Renal cortex interstitium (tissue), 11 donors: Measurements from ENCODE around the gene ZNF407. TPM values are rescaled to one million over a fixed set of nuclear protein-coding genes. Genes with fewer than 3 reads are reported as not detected.
A peak's percentile ranks its signal among the peaks of the same experiment; 100 is the strongest.
"Not testable (repeated sequence)": the region's sequence is repeated elsewhere in the genome, so short reads cannot be mapped to it uniquely, and the experiment has no call there.

ENCODE experiments used
- DNase-seq, 11 donors: peaks; one replicate each; pipeline ENCODE4 v3.0.0-alpha.2; 2013; ENCODE audit warnings: low read depth in 9 of 11, low spot score in 4 of 11; ENCODE audit errors: extremely low read depth in 1 of 11
- polyA plus RNA-seq, 3 donors: library from polyadenylated mRNA; unstranded; fragments of 120-200 nt; gene quantifications; one replicate each; pipeline ENCODE4 v1.2.1, GENCODE V29; 2013; ENCODE audit not compliant: insufficient read length in 3 of 3

The ZNF407 gene
- polyA plus RNA-seq, 3 donors: 10.0 to 10.1 (median 10.1) TPM

- no peak for DNase-seq
Observed at GRCh38 chr18:74961596-74961995, 363.9 kb downstream of the ZNF407 start.

DNA sequence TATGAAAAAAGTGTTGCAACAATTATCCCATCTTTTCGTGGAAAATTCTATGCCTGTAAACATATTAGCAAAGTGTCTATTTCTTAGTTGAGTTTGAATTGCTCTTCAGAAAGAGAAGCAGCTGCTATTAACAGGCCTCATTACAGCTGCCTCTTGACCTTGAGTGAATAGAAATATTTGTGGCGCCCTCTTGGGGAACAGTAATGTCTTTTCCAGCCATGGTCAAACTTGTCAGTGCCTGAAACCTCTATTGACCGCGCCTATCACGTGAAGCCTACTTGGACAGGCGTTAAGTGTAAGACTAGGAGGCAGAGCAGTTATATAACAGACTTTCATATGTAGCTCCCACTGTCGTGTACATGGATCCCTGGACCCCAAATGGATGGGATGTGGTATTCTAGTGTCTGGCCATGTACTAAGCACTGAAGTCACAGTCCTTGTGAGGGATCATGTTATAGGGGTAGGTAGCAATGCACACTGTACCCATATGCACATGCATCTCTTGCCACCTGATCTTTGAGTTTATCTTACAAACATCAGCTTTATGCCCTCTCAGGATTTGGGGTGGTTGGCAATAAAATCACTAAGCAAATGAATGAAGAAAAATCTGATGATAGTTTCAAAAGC is 366.3 kb downstream of the ZNF407 start:
- DNase-seq: peak in 4 of 11 donors; percentile 3 to 20 (median 7)

- no peak for DNase-seq
Observed at GRCh38 chr18:74965682-74966081, 368.0 kb downstream of the ZNF407 start.

DNA sequence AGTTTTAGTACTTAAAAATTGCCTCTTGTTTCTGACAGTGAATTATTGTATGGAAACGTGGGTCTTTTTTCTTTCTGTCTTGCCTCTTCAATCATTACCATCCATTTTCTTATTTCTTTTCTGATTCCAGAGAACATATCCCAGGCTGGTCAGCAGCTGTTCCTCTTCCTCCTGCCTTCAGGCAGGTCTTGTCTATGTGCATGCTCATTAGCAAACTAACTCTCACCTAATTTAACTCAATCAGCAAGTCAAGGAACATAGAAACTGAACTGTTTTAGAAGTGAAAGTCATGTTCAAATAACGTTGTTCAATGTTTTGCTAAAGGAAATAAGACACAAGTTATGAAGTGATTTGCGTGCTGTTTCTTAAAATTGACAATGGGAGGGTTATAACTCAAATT is 369.8 kb downstream of the ZNF407 start:
- DNase-seq: no peak

- no peak for DNase-seq
Observed at GRCh38 chr18:74967979-74968378, 370.3 kb downstream of the ZNF407 start.

DNA sequence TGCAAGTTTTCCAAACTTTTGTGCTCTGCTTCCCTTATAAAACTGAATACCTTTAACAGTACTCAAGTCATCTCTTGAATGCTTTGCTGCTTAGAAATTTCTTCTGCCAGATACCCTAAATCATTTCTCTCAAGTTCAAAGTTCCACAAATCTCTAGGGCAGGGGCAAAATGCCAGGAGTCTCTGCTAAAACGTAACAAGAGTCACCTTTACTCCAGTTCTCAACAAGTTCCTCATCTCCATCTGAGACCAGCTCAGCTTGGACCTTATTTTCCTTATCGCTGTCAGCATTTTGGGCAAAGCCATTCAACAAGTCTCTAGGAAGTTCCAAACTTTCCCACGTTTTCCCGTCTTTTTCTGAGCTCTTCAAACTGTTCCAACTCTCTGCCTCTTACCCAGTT is 373.7 kb downstream of the ZNF407 start:
- DNase-seq: not testable (repeated sequence)

- not testable (repeated sequence) for DNase-seq
Observed at GRCh38 chr18:74971776-74972175, 374.1 kb downstream of the ZNF407 start.

DNA sequence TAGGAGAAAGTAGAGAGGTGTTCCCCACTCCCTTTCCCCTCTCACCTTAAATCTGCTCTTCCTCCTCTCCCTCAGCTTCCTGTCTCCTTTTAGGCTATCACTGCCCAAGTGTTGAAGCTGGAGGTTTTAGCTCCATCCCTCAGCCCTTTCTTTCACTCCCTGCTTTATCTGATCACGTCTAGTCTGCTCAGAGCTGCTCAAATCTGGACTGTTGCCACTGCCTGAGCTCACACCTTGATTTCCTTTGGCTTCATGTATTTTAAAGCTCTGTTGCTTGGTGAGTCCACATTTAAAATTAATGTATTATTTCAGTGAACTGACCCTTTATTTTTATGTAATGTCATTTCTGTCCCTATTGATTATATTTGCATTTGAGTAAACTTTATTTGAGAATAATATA is 374.7 kb downstream of the ZNF407 start:
- no peak for DNase-seq

GRCh38 chr18:74975001-74975400 is 377.3 kb downstream of the ZNF407 start:
- no peak for DNase-seq

- DNase-seq: no peak
Observed at GRCh38 chr18:74976331-74976909, 378.8 kb downstream of the ZNF407 start.

DNA sequence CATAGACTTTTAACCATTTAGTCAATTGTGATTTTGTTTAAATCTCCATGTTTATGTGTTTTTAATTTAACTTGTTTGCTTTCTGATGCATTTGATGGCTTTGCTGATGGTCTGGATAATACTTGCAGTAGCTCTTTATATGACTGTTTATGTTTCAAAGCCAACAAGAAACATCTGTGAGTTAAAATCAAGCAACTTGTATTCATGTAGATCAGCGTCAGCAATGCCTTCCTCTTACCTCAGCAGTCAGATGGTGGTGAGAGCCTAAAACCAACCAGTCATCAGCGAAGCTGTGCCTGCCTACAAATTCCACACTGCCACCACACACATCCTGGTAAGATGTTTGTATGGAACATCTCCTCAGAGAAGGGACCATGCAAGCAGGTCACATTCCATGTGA is 379.4 kb downstream of the ZNF407 start:
- no peak for DNase-seq

GRCh38 chr18:74980669-74981068 is 383.0 kb downstream of the ZNF407 start:
- no peak for DNase-seq

GRCh38 chr18:74981476-74981875 is 383.8 kb downstream of the ZNF407 start:
- DNase-seq: no peak

DNA sequence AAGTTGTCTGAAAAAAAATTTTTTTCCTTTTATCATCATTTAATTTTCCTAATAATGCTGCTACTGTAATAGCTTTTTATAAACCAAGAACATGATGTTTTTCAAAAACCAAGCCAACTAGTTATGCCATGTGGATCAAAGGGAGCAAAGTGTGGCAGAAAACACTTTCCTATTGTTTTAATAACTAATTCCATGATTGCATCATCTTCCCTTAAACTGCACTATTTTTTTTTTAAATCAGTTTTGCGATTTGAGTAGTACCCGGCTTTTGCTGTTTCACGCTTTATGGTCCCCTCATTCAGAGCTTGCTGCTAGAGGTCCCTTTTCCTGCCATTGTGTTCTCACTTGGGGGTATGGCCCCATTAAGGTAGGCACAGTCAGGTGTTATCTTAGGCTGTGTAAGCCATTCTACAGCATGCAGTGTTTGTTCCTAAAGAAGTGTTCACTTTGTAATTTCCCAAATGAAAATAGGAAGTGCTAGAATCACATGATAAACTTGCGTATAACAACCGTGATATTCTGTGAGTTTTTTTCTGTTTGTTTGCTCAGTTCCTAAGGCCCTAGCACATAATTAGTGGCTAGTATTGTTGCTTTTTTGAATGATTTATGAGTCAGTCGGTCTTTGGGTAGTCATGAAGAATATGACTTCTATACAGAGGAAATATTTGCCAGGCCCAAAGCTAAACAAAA is 385.4 kb downstream of the ZNF407 start:
- no peak for DNase-seq

DNA sequence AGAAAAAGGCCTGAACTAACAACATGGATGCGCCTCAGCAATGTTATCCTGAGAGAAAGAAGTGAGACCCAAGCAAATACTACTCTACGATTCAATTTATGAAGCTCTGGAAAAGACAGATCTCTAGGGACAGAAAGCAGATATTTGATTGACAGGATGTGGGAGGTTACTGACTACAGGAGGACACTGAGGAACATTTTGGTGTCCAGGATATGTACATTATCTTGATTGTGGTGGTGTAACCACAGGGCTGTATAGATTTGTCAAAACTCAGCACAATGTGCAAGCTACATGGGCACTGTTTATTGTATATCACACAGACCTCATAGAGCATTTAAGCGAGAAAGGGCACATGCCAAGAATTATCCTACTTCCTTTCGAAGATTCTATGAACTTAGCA is 391.5 kb downstream of the ZNF407 start:
- no peak for DNase-seq

DNA sequence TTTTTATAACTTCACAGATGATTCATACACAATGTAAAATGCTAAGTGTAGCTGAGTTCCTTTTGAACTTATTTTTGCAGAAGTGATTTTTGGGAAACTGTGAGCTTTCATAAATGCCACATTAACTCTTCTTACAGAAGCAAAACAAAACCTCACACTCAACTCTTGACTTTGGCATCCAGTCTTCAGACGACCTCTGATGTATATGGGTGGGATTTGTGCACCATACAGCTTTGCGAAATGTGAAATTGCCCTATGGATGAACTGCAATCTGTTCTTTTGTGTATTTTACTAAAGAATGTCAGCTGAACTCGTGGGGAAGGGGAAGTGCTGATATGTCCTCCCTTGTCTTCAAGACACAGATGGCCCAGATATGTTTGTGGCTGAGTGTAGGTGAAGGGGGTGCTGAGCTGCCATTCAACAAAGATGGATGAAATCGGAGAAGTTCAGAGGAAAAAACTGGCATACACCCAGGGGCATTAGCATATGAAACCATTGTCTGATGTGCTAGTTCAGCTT is 393.0 kb downstream of the ZNF407 start:
- DNase-seq: no peak

- no peak for DNase-seq
Observed at GRCh38 chr18:74994502-74995418, 397.1 kb downstream of the ZNF407 start.

DNA sequence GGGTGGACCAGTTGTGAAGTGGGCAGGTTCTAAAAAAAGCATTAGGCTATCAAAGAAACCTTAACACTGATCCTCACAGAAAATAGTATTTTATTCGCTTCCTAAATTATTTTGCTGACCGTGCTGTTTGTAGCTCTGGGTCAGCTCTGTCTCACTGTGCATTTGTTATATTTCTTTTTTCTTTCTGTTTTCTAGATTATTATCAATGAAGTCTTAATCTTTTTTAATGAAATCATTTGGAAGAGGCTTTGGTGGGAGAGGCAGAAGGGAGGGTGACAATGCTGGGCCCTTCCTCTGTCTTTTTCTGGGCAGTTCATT is 397.7 kb downstream of the ZNF407 start:
- no peak for DNase-seq

- no peak for DNase-seq
Observed at GRCh38 chr18:74996055-74996454, 398.4 kb downstream of the ZNF407 start.

DNA sequence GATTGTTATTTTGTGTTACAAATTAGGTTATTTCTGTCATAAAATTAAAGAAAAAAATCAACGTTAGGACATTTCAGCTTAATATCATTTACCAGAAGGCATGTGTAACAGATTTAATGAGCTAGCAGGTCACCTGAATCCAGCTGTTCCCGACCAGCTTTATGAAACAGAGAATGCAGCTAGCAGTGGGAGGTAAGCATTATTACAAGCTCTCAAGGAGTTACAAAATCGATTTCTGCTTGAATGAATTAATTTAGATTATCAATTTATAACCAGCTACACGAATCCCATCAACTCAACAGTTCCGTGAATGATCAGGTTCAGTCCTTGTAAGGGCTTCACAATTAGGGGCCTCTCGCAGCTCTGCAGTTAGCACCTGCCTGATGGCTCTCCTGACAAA is 399.3 kb downstream of the ZNF407 start:
- no peak for DNase-seq
